Measurements from ENCODE around the gene ARHGAP5. TPM values are rescaled to one million over a fixed set of nuclear protein-coding genes. Genes with fewer than 3 reads are reported as not detected.

ARHGAP5 gene
- total and polyA plus RNA-seq, 2 experiments from 2014 or later: 22.1 to 72.6 TPM

GRCh38 chr14:32049361-32050088 lies 27.6 kb upstream of the ARHGAP5 start (continued):
- no peak for TF ChIP-seq ZNF462 (CRISPR knock-in tag; IDR thresholded peaks at IDR 0.05)

GRCh38 chr14:32050878-32051277 lies 26.2 kb upstream of the ARHGAP5 start:
- Mint-ChIP-seq H3K27me3 (ENCODE audit: insufficient read depth, low read depth, poor library complexity) (no peaks in the 10 kb centered on the region), H3K27ac (no peak overlapping the region), H3K36me3 (ENCODE audit: low read depth) (no peaks in the 10 kb centered on the region; the same call in 2 of the 3 replicates), H3K4me3 (no peak overlapping the region), H3K4me1 (peaks cover 11% of the 10 kb centered on the region), H3K9me3 (peaks cover 5% of the 10 kb centered on the region; the same call in 1 of the 3 replicates)
- H3K27ac ChIP-seq (ENCODE audit: low read depth): no peak overlapping the region
- H3K4me2 ChIP-seq: no peak overlapping the region
- no peaks in the 10 kb centered on the region for H3K36me3 ChIP-seq (ENCODE audit: insufficient read depth)
- TF ChIP-seq CREB1 (CRISPR knock-in tag; IDR thresholded peaks at IDR 0.05; ENCODE audit: low read depth) (no peak), STAT1 (IDR thresholded peaks at IDR 0.05; ENCODE audit: unreplicated experiment) (no peak)
- no peak overlapping the region for H3K4me3 ChIP-seq
- H2AFZ ChIP-seq: no peak overlapping the region
- H3F3A ChIP-seq (replicated peaks; ENCODE audit: low read depth): no peaks in the 10 kb centered on the region
- ATAC-seq: no peak
- H3K79me2 ChIP-seq (replicated peaks; ENCODE audit: insufficient read depth): no peaks in the 10 kb centered on the region
- no peaks in the 10 kb centered on the region for H3K27me3 ChIP-seq (ENCODE audit: insufficient read depth)
- no peaks in the 10 kb centered on the region for H3K9me2 ChIP-seq (ENCODE audit: insufficient read depth)
- no peak for DNase-seq (ENCODE audit: low spot score)
- H4K20me1 ChIP-seq (replicated peaks; ENCODE audit: insufficient read depth): no peaks in the 10 kb centered on the region
- no peaks in the 10 kb centered on the region for H3K4me1 ChIP-seq (ENCODE audit: insufficient read depth)

GRCh38 chr14:32054536-32054935 lies 22.6 kb upstream of the ARHGAP5 start:
- Histone ChIP-seq H3K36me3 (ENCODE audit: insufficient read depth) (no peaks in the 10 kb centered on the region), H3K4me1 (ENCODE audit: insufficient read depth) (no peaks in the 10 kb centered on the region), H2AFZ (no peak overlapping the region), H3K4me2 (no peak overlapping the region), H3F3A (replicated peaks; ENCODE audit: low read depth) (no peaks in the 10 kb centered on the region), H3K4me3 (no peak overlapping the region), H3K79me2 (replicated peaks; ENCODE audit: insufficient read depth) (no peaks in the 10 kb centered on the region), H3K27me3 (ENCODE audit: insufficient read depth) (no peaks in the 10 kb centered on the region), H4K20me1 (replicated peaks; ENCODE audit: insufficient read depth) (no peaks in the 10 kb centered on the region), H3K9me2 (ENCODE audit: insufficient read depth) (no peaks in the 10 kb centered on the region), H3K27ac (ENCODE audit: low read depth) (no peak overlapping the region)
- Mint-ChIP-seq H3K9me3 (peaks cover 5% of the 10 kb centered on the region; the same call in 2 of the 3 replicates), H3K36me3 (ENCODE audit: low read depth) (no peaks in the 10 kb centered on the region), H3K27me3 (ENCODE audit: insufficient read depth, low read depth, poor library complexity) (peaks cover 2% of the 10 kb centered on the region), H3K4me1 (peaks cover 9% of the 10 kb centered on the region), H3K4me3 (no peak overlapping the region), H3K27ac (no peak overlapping the region)
- ATAC-seq (no peak), DNase-seq (ENCODE audit: low spot score) (no peak)
- TF ChIP-seq ZNF462 (CRISPR knock-in tag; IDR thresholded peaks at IDR 0.05): no peak
